Ascending aorta (tissue), 2 donors: Measurements from ENCODE around the gene WSCD2. TPM values are rescaled to one million over a fixed set of nuclear protein-coding genes. Genes with fewer than 3 reads are reported as not detected.

ENCODE experiments used
- DNase-seq, 2 donors: peaks; one replicate each; pipeline ENCODE4 v3.0.0-alpha.2; 2019; ENCODE audit warnings: low spot score in 2 of 2
- H3K27ac ChIP-seq, 2 donors: fragments of 200-600 bp; sonication (generic); one replicate each; pipeline ENCODE4 v1.5.1; 2016 to 2017; ENCODE audit warnings: mild to moderate bottlenecking in 1 of 2
- H3K27me3 ChIP-seq: fragments of 200-600 bp; sonication (generic); one replicate; pipeline ENCODE4 v1.5.1; 2017
- H3K36me3 ChIP-seq, 2 donors: fragments of 200-600 bp; sonication (generic); one replicate each; pipeline ENCODE4 v1.5.1; 2016
- H3K4me1 ChIP-seq, 2 donors: fragments of 200-600 bp; sonication (generic); one replicate each; pipeline ENCODE4 v1.5.1; 2016 to 2017; ENCODE audit warnings: mild to moderate bottlenecking in 1 of 2
- H3K4me3 ChIP-seq, 2 donors: fragments of 200-600 bp; sonication (generic); one replicate each; pipeline ENCODE4 v1.5.1; 2016 to 2017; ENCODE audit warnings: mild to moderate bottlenecking in 1 of 2
- H3K9me3 ChIP-seq, 2 donors: fragments of 200-600 bp; sonication (generic); one replicate each; pipeline ENCODE4 v1.5.1; 2016
- CTCF ChIP-seq, 3 experiments: fragments of 200-600 bp in 2 of 3; fragments of 450-650 bp in 1 of 3; sonication (generic) in 2 of 3; IDR thresholded peaks; one replicate each; pipeline ENCODE4 v1.5.1; 2016 to 2019; ENCODE audit warnings: antibody characterized with exemption in 3 of 3, mild to moderate bottlenecking in 1 of 3, moderate library complexity in 1 of 3
- intact Hi-C: fragments of 100-400 bp; cut with DNase I; formaldehyde crosslinking; loops from one replicate; pipeline ENCODE4 v1.15.1; 2023
- total RNA-seq: library from RNA; depleted of rRNA; stranded (reverse); fragments of >200 nt; gene quantifications from one replicate; pipeline ENCODE4 v1.1.0, GENCODE V29; 2016

WSCD2 gene
- total RNA-seq, 1 donor from 2014 or later: 3.5 TPM

- Histone ChIP-seq H3K27me3 (no peaks in the 10 kb centered on the region), H3K9me3 (no peaks in the 10 kb centered on the region), H3K36me3 (no peaks in the 10 kb centered on the region), H3K4me3 (no peak overlapping the region), H3K4me1 (no peaks in the 10 kb centered on the region), H3K27ac (no peak overlapping the region)
- intact Hi-C loops: no loop called here
- no peak for DNase-seq
- TF ChIP-seq CTCF (IDR thresholded peaks at IDR 0.05): no peak
Measured at GRCh38 chr12:108150436-108150835, 21.3 kb downstream of the WSCD2 start.

- no peak overlapping the region for H3K27ac ChIP-seq
- H3K4me1 ChIP-seq: peaks cover 0 to 4% of the 10 kb centered on the region in 2 donors
- H3K36me3 ChIP-seq: no peaks in the 10 kb centered on the region
- H3K9me3 ChIP-seq: no peaks in the 10 kb centered on the region
- intact Hi-C loops: no loop called here
- TF ChIP-seq CTCF (IDR thresholded peaks at IDR 0.05): no peak
- DNase-seq: no peak
- no peaks in the 10 kb centered on the region for H3K27me3 ChIP-seq
- no peak overlapping the region for H3K4me3 ChIP-seq
Measured at GRCh38 chr12:108151533-108152169, 22.6 kb downstream of the WSCD2 start.

- Histone ChIP-seq H3K4me3 (no peak overlapping the region), H3K27ac (no peak overlapping the region), H3K9me3 (no peaks in the 10 kb centered on the region), H3K4me1 (peaks cover 0 to 7% of the 10 kb centered on the region in 2 donors), H3K36me3 (no peaks in the 10 kb centered on the region), H3K27me3 (no peaks in the 10 kb centered on the region)
- intact Hi-C loops: no loop called here
- no peak for DNase-seq
- no peak for TF ChIP-seq CTCF (IDR thresholded peaks at IDR 0.05)
Measured at GRCh38 chr12:108152170-108152538, 23.1 kb downstream of the WSCD2 start.

- Histone ChIP-seq H3K4me3 (no peak overlapping the region), H3K9me3 (no peaks in the 10 kb centered on the region), H3K27me3 (no peaks in the 10 kb centered on the region), H3K36me3 (no peaks in the 10 kb centered on the region), H3K27ac (peak overlapping the region; percentile 62 to 68), H3K4me1 (peaks cover 0 to 12% of the 10 kb centered on the region in 2 donors)
- intact Hi-C loops: no loop called here
- peak; percentile 10 to 68 for DNase-seq
- TF ChIP-seq CTCF (IDR thresholded peaks at IDR 0.05): no peak
Measured at GRCh38 chr12:108156717-108157116, 27.6 kb downstream of the WSCD2 start.

GRCh38 chr12:108157870-108158459 lies 28.9 kb downstream of the WSCD2 start:
- Histone ChIP-seq H3K4me1 (peaks cover 2 to 15% of the 10 kb centered on the region in 2 donors), H3K27ac (peak overlapping the region; percentile 62 to 68), H3K27me3 (no peaks in the 10 kb centered on the region), H3K9me3 (no peaks in the 10 kb centered on the region), H3K4me3 (no peak overlapping the region), H3K36me3 (no peaks in the 10 kb centered on the region)
- DNase-seq: no peak
- TF ChIP-seq CTCF (IDR thresholded peaks at IDR 0.05): no peak
- intact Hi-C loops: no loop called here
